Measurements from ENCODE around the gene SVIL. TPM values are rescaled to one million over a fixed set of nuclear protein-coding genes. Genes with fewer than 3 reads are reported as not detected.
A peak's percentile ranks its signal among the peaks of the same experiment; 100 is the strongest.
"Not testable (repeated sequence)": the region's sequence is repeated elsewhere in the genome, so short reads cannot be mapped to it uniquely, and the experiment has no call there.

Gene SVIL
- total RNA-seq, 4 donors from 2014 or later, result 785 to 1,099 (median 921) TPM

- WGBS, result 61% methylated on average over 6 of the region's 6 CpGs
- H3K27me3 ChIP-seq, result no peaks in the 10 kb centered on the region
- H3K4me1 ChIP-seq, result peaks cover 54 to 92% (median 84%) of the 10 kb centered on the region in 4 donors
- peak overlapping the region; percentile 33 to 89 (median 54) for H3K27ac ChIP-seq (replicated peaks in 1 of 4)
- H3K36me3 ChIP-seq, result peaks cover 0 to 18% (median 4%) of the 10 kb centered on the region in 4 donors
- no peak for TF ChIP-seq POLR2A (IDR thresholded peaks at IDR 0.05; ENCODE audit: low read depth)
- no peak for TF ChIP-seq POLR2AphosphoS5 (IDR thresholded peaks at IDR 0.05)
- TF ChIP-seq CTCF (IDR thresholded peaks at IDR 0.05), result no peak
- TF ChIP-seq EP300 (IDR thresholded peaks at IDR 0.05), result no peak
- no peak overlapping the region for H3K4me3 ChIP-seq
- no peaks in the 10 kb centered on the region for H3K9me3 ChIP-seq
- no peak for DNase-seq (ENCODE audit: extremely low spot score)
- intact Hi-C loops (cut with DNase I), result no loop called here
These were observed 22.9 kb downstream of the SVIL start for GRCh38 chr10:29611781-29612381.

GRCh38 chr10:29610876-29611647 is 23.7 kb downstream of the SVIL start:
- intact Hi-C loops (cut with DNase I), result no loop called here
- Histone ChIP-seq H3K4me3 (no peak overlapping the region), H3K27ac (replicated peaks in 1 of 4) (peak overlapping the region; percentile 33 to 89 (median 54)), H3K27me3 (no peaks in the 10 kb centered on the region), H3K36me3 (peaks cover 0 to 18% (median 4%) of the 10 kb centered on the region in 4 donors), H3K9me3 (no peaks in the 10 kb centered on the region), H3K4me1 (peaks cover 54 to 92% (median 81%) of the 10 kb centered on the region in 4 donors)
- no peak for DNase-seq (ENCODE audit: extremely low spot score)
- no peak for TF ChIP-seq POLR2AphosphoS5 (IDR thresholded peaks at IDR 0.05)
- TF ChIP-seq POLR2A (IDR thresholded peaks at IDR 0.05; ENCODE audit: low read depth), result no peak
- no peak for TF ChIP-seq EP300 (IDR thresholded peaks at IDR 0.05)
- TF ChIP-seq CTCF (IDR thresholded peaks at IDR 0.05), result no peak
- 78% methylated on average over 10 of the region's 10 CpGs for WGBS

- H3K4me3 ChIP-seq; intact Hi-C loops (cut with DNase I); DNase-seq (ENCODE audit: extremely low spot score); H3K9me3 ChIP-seq; H3K27me3 ChIP-seq: not testable (repeated sequence)
- WGBS, result 90% methylated on average over 3 of the region's 3 CpGs
- peaks cover 0 to 18% (median 4%) of the 10 kb centered on the region in 4 donors for H3K36me3 ChIP-seq
- peaks cover 54 to 88% (median 82%) of the 10 kb centered on the region in 4 donors for H3K4me1 ChIP-seq
- peak overlapping the region; percentile 51 to 89 (median 56) for H3K27ac ChIP-seq (replicated peaks in 1 of 4)
These were observed 24.4 kb downstream of the SVIL start for GRCh38 chr10:29610331-29610730.

DNA sequence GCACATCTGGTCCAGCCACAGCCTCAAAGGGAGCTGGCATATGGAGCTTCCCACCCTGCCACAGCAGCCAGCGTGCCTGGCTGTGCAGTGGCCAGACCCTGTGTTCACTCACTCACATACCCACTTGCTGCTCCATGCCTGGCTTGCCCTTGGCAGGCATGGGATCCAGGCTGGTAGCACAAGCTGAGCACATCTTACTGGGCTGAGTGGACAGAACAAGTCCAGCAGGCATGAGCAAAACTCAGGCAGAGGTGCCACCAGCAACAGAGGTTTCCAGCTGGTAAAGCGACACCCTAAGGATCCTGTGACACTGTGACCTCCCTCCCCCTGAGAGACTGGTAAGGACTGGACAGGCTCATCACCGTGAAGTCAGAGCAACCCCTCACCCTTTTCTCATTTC is 25.1 kb downstream of the SVIL start:
- no peak for DNase-seq (ENCODE audit: extremely low spot score)
- intact Hi-C loops (cut with DNase I), result no loop called here
- Histone ChIP-seq H3K4me1 (peaks cover 54 to 90% (median 84%) of the 10 kb centered on the region in 4 donors), H3K27ac (replicated peaks in 1 of 4) (peak overlapping the region; percentile 51 to 89 (median 56)), H3K9me3 (no peaks in the 10 kb centered on the region), H3K4me3 (no peak overlapping the region), H3K27me3 (no peaks in the 10 kb centered on the region), H3K36me3 (peaks cover 0 to 18% (median 4%) of the 10 kb centered on the region in 4 donors)
- TF ChIP-seq EP300 (IDR thresholded peaks at IDR 0.05), result no peak
- TF ChIP-seq POLR2AphosphoS5 (IDR thresholded peaks at IDR 0.05), result peak in 1 of 2 donors; percentile 3
- 84% methylated on average over 3 of the region's 3 CpGs for WGBS

GRCh38 chr10:29608476-29609301 is 26.1 kb downstream of the SVIL start:
- 65% methylated on average over 6 of the region's 11 CpGs for WGBS
- no peak overlapping the region for H3K4me3 ChIP-seq
- H3K36me3 ChIP-seq, result peaks cover 0 to 18% (median 4%) of the 10 kb centered on the region in 4 donors
- TF ChIP-seq CTCF (IDR thresholded peaks at IDR 0.05) (no peak), POLR2A (IDR thresholded peaks at IDR 0.05; ENCODE audit: low read depth) (no peak), POLR2AphosphoS5 (IDR thresholded peaks at IDR 0.05) (peak in 1 of 2 donors; percentile 6), EP300 (IDR thresholded peaks at IDR 0.05) (no peak)
- intact Hi-C loops (cut with DNase I), result no loop called here
- H3K27ac ChIP-seq (replicated peaks in 1 of 4), result peak overlapping the region; percentile 51 to 89 (median 56)
- no peaks in the 10 kb centered on the region for H3K9me3 ChIP-seq
- peaks cover 54 to 98% (median 92%) of the 10 kb centered on the region in 4 donors for H3K4me1 ChIP-seq
- no peaks in the 10 kb centered on the region for H3K27me3 ChIP-seq
- DNase-seq (ENCODE audit: extremely low spot score), result no peak

Measured in esophagus muscularis mucosa (tissue), 4 donors.